WERI-Rb-1 (cell line): ENCODE measurements around the gene TRAP1.

ENCODE experiments used
- DNase-seq: peaks from one replicate; pipeline ENCODE4 v3.0.0-alpha.2; 2020
- H3K27ac ChIP-seq: fragments of 250-450 bp; sonication (Bioruptor Pico); 2 replicates; pipeline ENCODE4 v1.5.1; 2020; ENCODE audit warnings: mild to moderate bottlenecking, moderate library complexity
- H3K27me3 ChIP-seq: fragments of 250-450 bp; sonication (Bioruptor Pico); 2 replicates; pipeline ENCODE4 v1.5.1; 2021; ENCODE audit warnings: mild to moderate bottlenecking, low read depth, moderate library complexity; ENCODE audit not compliant: insufficient read depth, severe bottlenecking
- H3K36me3 ChIP-seq: fragments of 250-450 bp; sonication (Bioruptor Pico); 2 replicates; pipeline ENCODE4 v1.5.1; 2020; ENCODE audit warnings: mild to moderate bottlenecking, moderate library complexity
- H3K4me3 ChIP-seq: 2 replicates; pipeline ENCODE4 v1.5.1; 2011; ENCODE audit warnings: low read depth, mild to moderate bottlenecking, control low read depth, low read length
- H3K9me3 ChIP-seq: fragments of 250-450 bp; sonication (Bioruptor Pico); 2 replicates; pipeline ENCODE4 v1.5.1; 2021; ENCODE audit warnings: mild to moderate bottlenecking, moderate library complexity; ENCODE audit not compliant: severe bottlenecking
- CTCF ChIP-seq: IDR thresholded peaks from 2 replicates; pipeline ENCODE4 v1.5.1; 2011; ENCODE audit warnings: low read depth, mild to moderate bottlenecking, control low read depth, inconsistent platforms, low read length

TRAP1 gene

GRCh38 chr16:3701531-3701930 is 15.8 kb downstream of the TRAP1 start:
- Histone ChIP-seq H3K4me3 (no peak overlapping the region), H3K9me3 (no peaks in the 10 kb centered on the region), H3K36me3 (peaks cover 19% of the 10 kb centered on the region), H3K27me3 (no peaks in the 10 kb centered on the region), H3K27ac (no peak overlapping the region)
- no peak for TF ChIP-seq CTCF
- DNase-seq = no peak

- no peak for TF ChIP-seq CTCF
- no peaks in the 10 kb centered on the region for H3K27me3 ChIP-seq
- no peaks in the 10 kb centered on the region for H3K9me3 ChIP-seq
- no peak overlapping the region for H3K4me3 ChIP-seq
- no peak for DNase-seq
- H3K27ac ChIP-seq = no peak overlapping the region
- H3K36me3 ChIP-seq = peaks cover 26% of the 10 kb centered on the region
These were observed 18.4 kb downstream of the TRAP1 start for GRCh38 chr16:3698941-3699340.

GRCh38 chr16:3696425-3697218 is 20.7 kb downstream of the TRAP1 start:
- no peak overlapping the region for H3K27ac ChIP-seq
- H3K9me3 ChIP-seq = no peaks in the 10 kb centered on the region
- no peak overlapping the region for H3K4me3 ChIP-seq
- peaks cover 19% of the 10 kb centered on the region for H3K36me3 ChIP-seq
- no peak for TF ChIP-seq CTCF
- H3K27me3 ChIP-seq = no peaks in the 10 kb centered on the region
- no peak for DNase-seq

GRCh38 chr16:3695610-3696369 is 21.5 kb downstream of the TRAP1 start:
- TF ChIP-seq CTCF = no peak
- H3K27ac ChIP-seq = no peak overlapping the region
- no peak for DNase-seq
- peaks cover 17% of the 10 kb centered on the region for H3K36me3 ChIP-seq
- no peaks in the 10 kb centered on the region for H3K9me3 ChIP-seq
- H3K27me3 ChIP-seq = no peaks in the 10 kb centered on the region
- H3K4me3 ChIP-seq = no peak overlapping the region

GRCh38 chr16:3694051-3694450 is 23.3 kb downstream of the TRAP1 start:
- Histone ChIP-seq H3K27me3 (no peaks in the 10 kb centered on the region), H3K36me3 (peaks cover 25% of the 10 kb centered on the region), H3K27ac (no peak overlapping the region), H3K9me3 (no peaks in the 10 kb centered on the region), H3K4me3 (no peak overlapping the region)
- no peak for DNase-seq
- TF ChIP-seq CTCF = no peak
